ENCODE measurements around the gene FAM227B.

GRCh38 chr15:49423901-49424550, 196.6 kb downstream of the FAM227B start:
- no peak for TF ChIP-seq CTCF (IDR thresholded peaks at IDR 0.05)
- TF ChIP-seq POLR2A (IDR thresholded peaks at IDR 0.05), result no peak

All from thyroid gland (tissue), 4 donors.